ENCODE data around the gene DOLK.

DNA sequence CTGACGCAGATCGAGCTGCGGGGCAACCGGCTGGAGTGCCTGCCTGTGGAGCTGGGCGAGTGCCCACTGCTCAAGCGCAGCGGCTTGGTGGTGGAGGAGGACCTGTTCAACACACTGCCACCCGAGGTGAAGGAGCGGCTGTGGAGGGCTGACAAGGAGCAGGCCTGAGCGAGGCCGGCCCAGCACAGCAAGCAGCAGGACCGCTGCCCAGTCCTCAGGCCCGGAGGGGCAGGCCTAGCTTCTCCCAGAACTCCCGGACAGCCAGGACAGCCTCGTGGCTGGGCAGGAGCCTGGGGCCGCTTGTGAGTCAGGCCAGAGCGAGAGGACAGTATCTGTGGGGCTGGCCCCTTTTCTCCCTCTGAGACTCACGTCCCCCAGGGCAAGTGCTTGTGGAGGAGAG lies 31.2 kb downstream of the DOLK start:
- TF ChIP-seq, protein P1, sequence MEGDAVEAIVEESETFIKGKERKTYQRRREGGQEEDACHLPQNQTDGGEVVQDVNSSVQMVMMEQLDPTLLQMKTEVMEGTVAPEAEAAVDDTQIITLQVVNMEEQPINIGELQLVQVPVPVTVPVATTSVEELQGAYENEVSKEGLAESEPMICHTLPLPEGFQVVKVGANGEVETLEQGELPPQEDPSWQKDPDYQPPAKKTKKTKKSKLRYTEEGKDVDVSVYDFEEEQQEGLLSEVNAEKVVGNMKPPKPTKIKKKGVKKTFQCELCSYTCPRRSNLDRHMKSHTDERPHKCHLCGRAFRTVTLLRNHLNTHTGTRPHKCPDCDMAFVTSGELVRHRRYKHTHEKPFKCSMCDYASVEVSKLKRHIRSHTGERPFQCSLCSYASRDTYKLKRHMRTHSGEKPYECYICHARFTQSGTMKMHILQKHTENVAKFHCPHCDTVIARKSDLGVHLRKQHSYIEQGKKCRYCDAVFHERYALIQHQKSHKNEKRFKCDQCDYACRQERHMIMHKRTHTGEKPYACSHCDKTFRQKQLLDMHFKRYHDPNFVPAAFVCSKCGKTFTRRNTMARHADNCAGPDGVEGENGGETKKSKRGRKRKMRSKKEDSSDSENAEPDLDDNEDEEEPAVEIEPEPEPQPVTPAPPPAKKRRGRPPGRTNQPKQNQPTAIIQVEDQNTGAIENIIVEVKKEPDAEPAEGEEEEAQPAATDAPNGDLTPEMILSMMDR (IDR thresholded peaks at IDR 0.05), result no peak
- no peak for TF ChIP-seq FOSL2 (IDR thresholded peaks at IDR 0.05)
- TF ChIP-seq FOSL2 (CRISPR knock-in tag; IDR thresholded peaks at IDR 0.05), result no peak
- no peak for TF ChIP-seq POLR2A (IDR thresholded peaks at IDR 0.05; ENCODE audit: low read length)
- no peak for TF ChIP-seq CHD2 (IDR thresholded peaks at IDR 0.05; ENCODE audit: low read length, partially characterized antibody)
- TF ChIP-seq MYC (IDR thresholded peaks at IDR 0.05; ENCODE audit: borderline replicate concordance, low read length), result no peak
- TF ChIP-seq EP300 (IDR thresholded peaks at IDR 0.05), result no peak
- no peak for TF ChIP-seq TP53 (CRISPR knock-in tag; IDR thresholded peaks at IDR 0.05)

Measured in A549 (cell line).